GM18526 (cell line): ENCODE measurements around the gene CEACAM18.

Experiments used
- POLR2A ChIP-seq: IDR thresholded peaks from 3 replicates; pipeline ENCODE4 v1.6.1; 2011; ENCODE audit not compliant: insufficient read length; ENCODE audit errors: extremely low read depth

The CEACAM18 gene

GRCh38 chr19:51479531-51480331 lies 1.4 kb downstream of the CEACAM18 start:
- no peak for TF ChIP-seq POLR2A

DNA sequence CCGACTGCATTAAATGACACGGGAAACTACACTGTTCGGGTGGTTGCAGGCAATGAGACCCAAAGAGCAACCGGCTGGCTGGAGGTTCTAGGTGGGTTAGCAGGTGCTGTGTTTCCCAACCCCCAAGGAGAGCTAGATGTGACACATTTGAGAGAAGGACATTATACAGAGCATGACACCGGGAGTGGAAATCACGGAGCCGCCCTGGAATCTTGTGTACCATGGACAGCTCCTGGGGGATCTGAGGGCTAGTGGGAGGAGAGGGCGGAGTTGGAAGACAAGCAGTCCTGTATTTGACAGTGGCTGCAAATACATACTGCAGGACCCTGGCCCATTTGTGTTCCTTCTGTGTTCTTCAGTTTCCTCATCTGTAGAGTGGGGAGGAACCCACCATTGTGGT lies 2.3 kb downstream of the CEACAM18 start:
- no peak for TF ChIP-seq POLR2A

- TF ChIP-seq POLR2A: no peak
Measured at GRCh38 chr19:51485960-51486660, 7.8 kb downstream of the CEACAM18 start.

GRCh38 chr19:51488491-51488890 lies 10.2 kb downstream of the CEACAM18 start:
- TF ChIP-seq POLR2A: no peak

DNA sequence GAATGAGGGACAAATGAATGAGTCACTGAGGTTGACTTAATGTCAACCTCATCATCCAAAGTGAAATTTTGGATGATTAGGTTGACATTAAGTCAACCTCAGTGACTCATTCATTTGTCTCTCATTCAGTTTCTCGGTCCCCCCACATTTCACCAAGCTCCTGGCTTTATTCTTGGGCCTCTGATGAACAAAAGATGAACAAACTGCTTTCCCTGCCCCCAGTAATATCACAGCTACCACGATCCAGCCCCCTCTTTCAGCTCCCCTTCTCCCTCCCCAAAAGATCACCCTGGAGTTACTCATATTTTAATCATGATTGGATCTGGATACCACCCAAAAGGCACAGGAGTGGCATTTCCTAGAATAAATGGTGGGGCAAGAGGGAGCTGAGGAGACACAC lies 10.8 kb downstream of the CEACAM18 start:
- TF ChIP-seq POLR2A: no peak

GRCh38 chr19:51490676-51491075 lies 12.3 kb downstream of the CEACAM18 start:
- no peak for TF ChIP-seq POLR2A

- TF ChIP-seq POLR2A: no peak
Measured at GRCh38 chr19:51491586-51491985, 13.2 kb downstream of the CEACAM18 start.

DNA sequence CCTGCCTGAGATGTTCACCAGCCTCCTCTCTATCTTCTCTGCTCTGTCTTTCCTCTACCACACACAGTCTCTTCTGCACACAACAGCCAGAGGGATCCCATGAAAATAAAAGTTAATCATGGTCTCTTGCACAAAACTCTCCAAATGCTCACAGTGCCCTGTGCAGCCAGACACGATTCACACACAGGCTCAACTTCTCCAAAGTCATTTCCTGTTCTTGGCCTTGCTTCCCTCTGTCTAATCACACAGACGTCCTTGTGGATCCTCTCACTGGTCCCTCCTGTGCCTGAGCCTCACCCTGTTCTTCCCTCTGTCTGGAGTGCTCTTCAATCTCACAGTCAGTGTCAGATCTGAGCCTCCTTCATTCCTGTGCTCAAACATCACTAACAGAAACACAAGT lies 15.4 kb downstream of the CEACAM18 start:
- no peak for TF ChIP-seq POLR2A

GRCh38 chr19:51497666-51498065 lies 19.3 kb downstream of the CEACAM18 start:
- TF ChIP-seq POLR2A: no peak

DNA sequence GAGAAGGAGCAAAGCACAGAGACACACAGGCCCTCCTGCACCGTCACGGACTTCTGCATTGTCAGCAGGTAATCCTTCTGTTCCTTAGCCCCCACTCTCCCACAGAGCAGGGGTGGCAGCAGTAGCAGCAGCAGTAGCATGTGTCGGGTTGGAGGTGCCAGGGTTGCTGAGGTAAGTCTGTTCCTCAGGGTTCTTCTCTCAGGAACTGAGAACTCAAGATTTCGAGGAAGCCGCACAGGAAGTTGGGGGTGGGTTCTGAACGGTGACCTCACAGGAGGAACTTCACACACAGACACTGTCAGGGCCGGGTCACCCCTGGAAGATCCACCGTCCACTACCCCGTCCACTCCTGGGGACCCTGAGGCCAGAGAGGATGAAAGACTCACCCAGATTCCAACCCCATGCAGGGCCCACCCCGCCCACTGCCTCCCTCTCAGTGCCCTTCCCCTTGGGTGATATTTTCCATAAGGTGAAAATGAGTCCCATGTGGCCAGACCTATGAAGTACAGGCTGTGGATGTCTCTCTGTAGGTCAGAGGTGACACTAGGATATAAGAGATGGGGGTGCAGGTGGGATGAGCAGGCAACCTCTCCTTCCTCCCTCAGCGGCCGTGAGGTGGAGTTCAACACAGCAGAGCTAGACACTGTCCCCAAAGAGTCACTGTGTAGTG lies 23.4 kb downstream of the CEACAM18 start, which contains the start of gene SIGLEC12:
Gene SIGLEC12, minus strand, starts transcription at position 207 of the 670 bp plus-strand sequence. Its CDS starts 67 bp downstream, at position 140.
- TF ChIP-seq POLR2A: no peak

DNA sequence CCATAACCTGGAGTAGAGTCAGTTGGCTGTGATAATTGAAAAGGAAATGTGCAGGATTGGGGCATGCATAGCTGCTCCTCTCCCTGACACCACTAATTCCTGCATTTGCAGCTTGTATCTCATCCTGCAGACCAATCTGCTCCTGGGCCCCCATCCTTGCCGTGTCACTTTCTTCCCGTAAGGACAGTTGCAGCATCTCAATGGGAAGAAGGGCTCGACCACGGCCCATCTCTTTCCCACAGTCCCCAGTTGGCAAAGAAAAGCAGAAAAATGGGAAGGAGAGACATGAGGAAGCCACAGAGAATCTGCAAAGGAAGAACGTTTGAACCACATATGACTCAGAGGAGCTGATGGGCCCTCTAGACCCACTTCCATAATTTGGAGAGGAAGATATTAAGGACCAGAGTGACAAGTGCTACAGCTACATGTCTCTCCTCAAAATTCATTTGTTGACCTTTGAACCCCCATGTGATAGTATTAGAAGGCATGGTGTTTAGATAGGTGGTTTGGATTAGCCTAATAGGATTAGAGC lies 25.0 kb downstream of the CEACAM18 start:
- no peak for TF ChIP-seq POLR2A

GRCh38 chr19:51503896-51504295 lies 25.6 kb downstream of the CEACAM18 start:
- no peak for TF ChIP-seq POLR2A

DNA sequence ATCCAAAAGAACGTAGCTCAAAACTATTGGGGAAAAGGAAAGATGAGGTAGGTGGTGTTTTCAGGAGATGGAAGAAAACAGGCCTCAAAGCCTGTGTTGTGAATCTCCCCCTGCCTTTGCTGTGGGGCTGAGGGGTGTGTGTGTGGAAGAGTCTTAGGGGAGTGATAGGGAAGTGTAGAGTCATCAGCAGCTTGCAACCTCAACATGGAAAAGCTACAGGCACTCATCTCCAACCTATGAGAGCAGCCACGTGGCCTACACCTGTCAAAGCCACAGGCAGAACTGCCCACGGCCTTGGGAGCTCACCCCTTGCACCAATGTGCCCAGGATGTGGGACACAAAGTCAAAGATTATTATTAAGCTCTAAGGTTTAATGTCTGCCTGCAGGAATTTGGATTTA lies 27.6 kb downstream of the CEACAM18 start:
- no peak for TF ChIP-seq POLR2A

DNA sequence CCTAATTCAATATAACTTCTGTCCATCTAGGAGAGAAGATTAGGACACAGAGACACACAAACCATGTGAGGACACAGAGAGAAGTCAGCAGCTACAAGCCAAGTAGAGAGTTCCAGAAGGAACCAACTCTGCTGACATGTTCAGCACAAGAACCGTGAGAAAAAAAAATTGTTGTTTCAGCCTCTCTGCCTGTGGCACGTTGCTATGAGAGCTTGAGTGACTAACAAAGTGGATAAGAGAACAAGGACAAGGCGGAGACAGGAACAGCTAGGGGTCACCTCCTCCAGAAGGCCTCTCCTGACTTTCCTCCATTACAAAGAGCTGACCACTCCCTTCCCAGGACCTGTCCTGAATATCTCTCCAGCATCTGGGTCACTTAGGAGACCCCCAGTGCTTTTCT lies 28.9 kb downstream of the CEACAM18 start:
- no peak for TF ChIP-seq POLR2A

DNA sequence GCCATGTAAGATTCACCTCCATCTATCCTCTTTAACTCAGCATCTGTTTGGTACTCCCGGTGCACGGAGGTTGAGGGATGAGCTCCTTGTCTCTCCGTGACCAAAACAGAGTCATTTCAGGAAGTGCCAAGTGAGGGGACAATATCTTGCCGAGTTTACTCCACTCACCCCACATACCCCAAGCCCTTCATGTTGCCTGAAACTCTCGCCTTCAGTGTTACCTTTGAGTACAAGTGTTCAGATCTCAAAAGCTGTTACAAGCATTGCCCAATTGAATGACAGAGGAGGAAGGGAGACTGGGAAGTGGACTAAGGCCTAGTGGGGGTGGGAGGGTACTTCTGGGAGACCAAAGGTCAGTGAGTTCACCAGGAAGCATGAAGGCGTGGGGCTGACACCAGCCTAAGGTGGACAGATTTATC lies 29.3 kb downstream of the CEACAM18 start:
- TF ChIP-seq POLR2A: no peak
